CMK (cell line): ENCODE data around the gene EXOG.
"Not testable (repeated sequence)": the region's sequence is repeated elsewhere in the genome, so short reads cannot be mapped to it uniquely, and the experiment has no call there.

Source experiments
- DNase-seq: peaks from one replicate; pipeline ENCODE4 v3.0.0-alpha.2; 2010; ENCODE audit warnings: low read depth

The EXOG gene

DNA sequence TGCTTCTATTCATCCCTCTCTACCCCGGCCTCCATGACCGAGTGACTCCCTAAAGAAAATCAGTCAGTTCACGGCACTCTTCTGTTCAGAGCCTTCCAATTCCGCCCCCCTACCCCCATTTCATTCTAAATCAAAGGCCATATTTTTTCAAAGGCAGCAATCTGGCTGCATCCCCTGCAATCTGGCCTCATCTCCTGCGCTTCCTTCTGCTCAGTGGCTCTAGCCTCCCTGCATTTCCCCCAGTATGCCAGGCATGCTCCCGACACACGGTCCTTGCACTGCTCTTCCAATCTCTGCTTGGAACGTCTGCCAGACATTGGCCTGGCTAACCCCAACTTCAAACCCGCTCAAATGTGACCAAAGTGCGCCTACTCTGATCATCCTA is 67.7 kb downstream of the EXOG start:
- no peak for DNase-seq

DNA sequence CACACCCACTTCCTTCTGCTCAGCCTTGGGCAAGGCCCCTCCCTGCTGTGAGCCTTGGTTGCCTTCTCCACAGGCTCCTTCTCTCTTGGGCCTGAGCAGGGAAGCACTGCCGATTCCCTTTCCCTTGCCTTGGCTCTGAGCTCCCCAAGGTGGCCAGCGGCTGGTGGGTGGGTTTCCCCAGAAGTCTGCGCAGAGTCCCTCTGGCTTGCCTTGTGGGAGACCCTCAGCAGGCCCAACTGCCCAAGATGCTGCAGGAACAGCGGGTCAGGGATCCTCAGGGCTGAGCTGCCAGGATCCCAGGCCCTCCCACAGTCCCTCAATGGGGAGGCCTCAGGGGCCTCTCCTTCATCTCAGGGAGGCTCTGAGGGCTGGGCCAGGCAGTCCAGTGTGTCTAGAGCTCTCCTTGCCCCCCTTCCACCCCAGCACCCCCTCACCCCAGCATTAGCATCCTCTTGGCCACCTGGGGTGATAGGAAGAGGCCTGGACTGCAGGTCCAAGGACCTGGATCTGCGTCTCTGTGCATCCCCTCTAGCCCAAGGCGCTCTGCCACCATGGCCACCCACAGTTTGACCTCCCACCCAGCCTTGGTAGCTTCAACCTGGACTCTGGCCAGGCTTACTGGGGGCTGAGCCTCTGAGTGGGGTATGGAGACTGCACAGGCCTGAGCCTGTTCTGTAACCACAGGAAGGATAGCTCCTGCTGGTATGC is 68.6 kb downstream of the EXOG start:
- DNase-seq = no peak

DNA sequence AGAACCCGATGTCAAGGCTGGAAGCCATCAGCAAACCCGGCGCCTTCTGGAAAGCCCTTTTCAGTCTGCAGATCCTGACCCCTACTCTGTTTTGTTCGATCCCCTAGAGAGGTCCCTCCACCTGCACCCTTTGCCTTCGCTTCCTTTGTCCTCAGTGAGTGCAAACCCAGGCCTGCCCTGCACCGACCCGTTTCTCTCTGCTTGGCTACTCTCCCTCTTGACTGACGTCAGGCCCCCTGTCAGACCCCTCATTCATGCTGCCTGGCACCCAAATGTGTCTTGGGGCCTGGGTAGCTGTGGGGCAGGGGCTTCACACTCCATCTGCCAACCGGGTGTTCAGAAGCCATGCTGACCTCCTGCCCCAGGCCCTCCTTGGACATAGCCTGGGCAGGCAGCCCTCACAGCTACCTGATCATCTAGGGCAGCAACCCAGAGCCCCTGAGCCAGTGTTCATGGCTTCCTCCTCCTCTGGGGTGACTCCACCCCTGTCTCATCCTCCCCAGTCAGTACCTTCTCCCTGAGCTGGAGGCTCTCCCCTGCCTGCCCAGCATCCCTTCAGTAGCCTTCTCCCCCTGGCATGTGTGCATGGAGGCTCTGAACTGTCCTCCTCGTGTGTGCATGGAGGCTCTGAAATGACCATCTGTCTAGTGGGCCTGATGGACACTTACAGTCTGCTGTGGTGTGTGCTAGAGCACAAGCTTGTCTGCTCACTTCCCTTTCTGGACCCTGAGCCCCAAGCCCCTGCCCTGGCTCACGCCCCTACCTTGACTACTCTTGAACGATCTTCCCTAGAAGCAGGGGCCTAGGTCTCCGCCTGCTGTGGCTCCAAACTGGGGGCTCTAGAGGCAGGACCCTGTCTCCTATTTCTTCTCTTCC is 69.4 kb downstream of the EXOG start:
- no peak for DNase-seq

DNA sequence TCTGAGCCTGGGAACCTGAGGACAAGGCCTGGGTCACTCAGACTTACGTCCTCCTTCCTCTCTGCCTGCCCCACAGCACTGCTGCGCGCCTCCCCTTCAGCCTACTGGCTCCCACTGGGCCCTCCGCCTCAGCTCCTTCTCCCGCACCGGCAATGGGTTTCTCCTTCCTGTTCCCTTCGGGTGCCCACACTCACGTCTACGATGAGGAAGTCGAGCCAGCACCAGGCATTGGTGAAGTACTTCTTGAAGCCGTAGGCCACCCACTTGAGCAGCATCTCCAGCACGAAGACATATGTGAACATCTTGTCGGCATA is 70.0 kb downstream of the EXOG start:
- DNase-seq = no peak

DNA sequence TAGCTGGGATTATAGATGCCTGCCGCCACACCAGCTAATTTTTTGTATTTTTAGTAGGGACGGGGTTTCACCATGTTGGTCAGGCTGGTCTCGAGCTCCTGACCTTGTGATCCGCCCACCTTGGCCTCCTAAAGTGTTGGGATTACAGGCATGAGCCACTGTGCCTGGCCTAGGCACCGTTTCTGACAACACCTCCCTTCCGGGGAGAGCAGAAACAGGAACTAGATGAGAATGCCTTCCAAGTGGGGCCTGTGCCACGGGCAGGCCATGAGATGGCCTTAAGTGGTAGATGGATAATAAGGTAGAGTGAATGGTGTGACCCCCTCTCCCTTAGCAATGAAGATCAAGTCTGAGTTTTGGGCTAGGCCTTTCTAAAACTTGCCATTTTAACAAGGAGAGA is 70.7 kb downstream of the EXOG start:
- DNase-seq = not testable (repeated sequence)

DNA sequence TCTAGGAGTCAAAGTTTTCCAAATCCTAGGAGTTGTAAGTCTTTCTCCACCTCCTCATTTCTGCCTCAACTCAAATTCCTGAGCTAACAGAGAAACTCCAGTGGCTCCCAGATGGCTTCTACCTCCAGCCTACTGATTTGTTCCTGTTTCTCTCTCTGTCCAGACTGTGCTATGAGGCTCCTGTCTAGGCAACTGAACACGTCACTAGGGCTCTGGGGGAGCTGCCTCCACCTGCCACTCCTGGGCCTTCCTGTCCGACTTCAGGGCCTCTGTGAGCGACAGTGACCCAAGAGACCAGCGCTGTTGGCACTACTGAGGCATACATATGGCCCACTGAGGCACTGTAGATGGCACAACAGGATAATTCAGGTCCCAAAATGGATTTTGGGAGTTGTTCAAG is 71.4 kb downstream of the EXOG start:
- no peak for DNase-seq

DNA sequence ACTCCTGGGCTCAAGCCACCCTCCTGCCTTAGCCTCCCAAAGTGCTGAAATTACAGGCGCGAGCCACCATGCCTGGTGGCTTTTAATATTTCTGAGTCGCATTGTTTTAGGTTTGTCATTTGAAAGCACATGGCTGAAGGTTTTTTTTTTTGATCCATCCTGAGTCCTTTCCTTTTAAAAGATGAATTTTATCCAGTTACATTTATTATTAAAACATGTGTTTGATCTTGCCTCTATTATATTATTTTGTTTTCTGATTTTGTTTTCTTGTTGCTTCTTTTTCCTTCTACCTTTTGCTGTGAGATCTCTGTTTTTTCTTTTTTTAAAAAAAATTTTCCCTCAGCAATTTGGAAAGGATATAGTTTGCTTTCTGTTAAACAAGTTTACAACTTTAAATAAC is 77.0 kb downstream of the EXOG start:
- no peak for DNase-seq

DNA sequence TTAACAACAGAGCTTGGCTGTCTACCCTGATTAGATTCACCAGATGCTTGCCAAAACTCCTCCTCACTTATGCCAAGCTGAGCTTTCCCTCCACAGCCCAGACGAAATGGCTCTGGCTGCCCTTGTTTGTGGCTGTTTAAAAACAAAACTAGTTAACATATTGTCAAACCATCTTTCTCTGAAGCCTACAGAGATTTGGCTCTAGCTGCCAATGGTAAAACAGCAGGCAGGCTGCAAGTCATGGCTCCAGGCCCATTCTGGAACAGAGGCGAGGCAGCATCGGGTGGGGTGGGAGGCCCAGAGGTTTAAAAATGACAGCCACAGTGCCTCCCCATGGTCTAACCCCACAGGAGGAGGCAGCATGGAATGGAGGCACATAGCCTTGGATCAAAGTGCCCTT is 77.4 kb downstream of the EXOG start:
- DNase-seq = no peak

DNA sequence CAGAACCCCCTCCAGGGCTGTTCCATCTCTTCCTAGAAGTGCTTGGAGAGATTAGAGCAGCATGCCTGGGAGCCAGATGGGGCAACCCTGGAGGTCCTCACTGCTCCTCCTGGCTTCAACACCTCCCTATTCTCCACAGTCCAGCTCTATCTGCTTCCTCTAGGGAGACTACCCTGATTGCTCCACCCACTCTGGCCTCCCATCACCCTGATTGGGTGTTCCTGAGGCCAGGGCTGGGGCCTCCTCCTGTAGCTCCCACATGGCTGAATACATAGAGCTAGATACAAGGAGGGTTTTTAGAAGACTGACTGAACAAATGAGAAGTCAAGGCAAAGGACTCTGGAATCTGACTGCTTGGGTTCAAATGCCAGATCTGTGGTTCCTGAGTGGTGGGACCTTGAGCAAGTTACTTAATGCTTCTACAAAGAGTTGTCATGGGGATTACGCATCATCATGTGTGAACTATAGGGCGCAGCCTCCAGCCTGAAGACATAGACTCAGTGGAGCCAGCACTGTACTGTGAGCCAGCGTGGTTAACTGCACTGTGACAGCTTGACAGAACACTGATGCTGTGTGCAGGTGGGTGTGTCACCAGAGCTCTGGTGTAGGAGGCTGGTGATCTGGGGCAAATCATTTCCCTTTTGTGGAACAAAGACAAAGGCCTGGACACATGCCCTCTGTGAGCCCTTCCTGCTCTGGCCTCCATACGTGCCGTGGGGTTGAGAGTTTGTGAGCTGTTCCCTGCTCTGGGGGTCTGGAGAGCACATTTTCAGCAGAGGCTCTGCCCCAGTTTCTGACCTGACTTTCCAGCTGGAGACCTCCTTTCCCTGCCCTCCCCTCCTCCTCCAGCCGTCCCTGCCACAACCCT is 78.5 kb downstream of the EXOG start:
- no peak for DNase-seq

DNA sequence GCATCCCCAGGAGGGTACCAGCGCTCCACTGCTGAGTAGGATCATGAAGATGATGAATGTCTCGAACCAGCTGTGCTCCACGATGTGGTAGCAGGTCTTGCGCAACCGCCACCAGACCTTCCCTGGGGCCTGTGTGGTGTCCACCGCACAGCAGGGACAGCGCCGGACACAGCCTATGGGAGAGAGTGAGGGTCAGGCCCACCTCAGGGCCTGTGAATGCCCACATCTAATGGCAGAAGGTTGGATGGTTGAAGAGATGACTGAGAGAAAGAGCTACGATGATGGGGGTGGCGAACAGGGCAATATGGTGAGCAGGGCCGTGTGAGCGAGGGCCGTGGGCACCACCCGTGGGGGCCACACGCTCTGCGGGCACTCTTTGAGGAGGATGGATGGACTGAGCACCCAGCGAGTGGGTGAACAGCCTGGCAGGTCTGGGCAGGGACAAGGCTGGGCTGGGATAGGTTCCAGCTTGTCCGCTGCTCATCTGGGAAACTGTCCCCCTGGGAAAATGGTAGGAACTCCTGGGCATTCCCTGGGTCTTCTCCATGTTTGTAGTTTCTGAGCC is 79.2 kb downstream of the EXOG start:
- DNase-seq = no peak
